Calu3 (cell line): Measurements from ENCODE around the gene SRP9. TPM values are rescaled to one million over a fixed set of nuclear protein-coding genes. Genes with fewer than 3 reads are reported as not detected.

ENCODE experiments used
- BruUV-seq: library from RNA; stranded (reverse); fragments of 400-500 nt; replicated peaks from 2 replicates; lab custom pipeline; 2021; lab: Mats Ljungman, UMichigan
- CTCF ChIA-PET: fragments of 300-600 bp; sonication (Branson Sonifier 250); formaldehyde crosslinking; loops from one replicate; lab custom pipeline; 2022; ENCODE audit warnings: antibody characterized with exemption; lab: Charles Lee
- DNase-seq: peaks from one replicate; pipeline ENCODE4 v3.0.0; 2022
- H3K27ac Mint-ChIP-seq: one replicate; pipeline ENCODE4 v1.8.0; 2022; ENCODE audit warnings: mixed read lengths; ENCODE audit not compliant: unreplicated experiment
- H3K27me3 Mint-ChIP-seq: one replicate; pipeline ENCODE4 v1.8.0; 2022; ENCODE audit warnings: mixed read lengths; ENCODE audit not compliant: unreplicated experiment
- H3K36me3 Mint-ChIP-seq: one replicate; pipeline ENCODE4 v1.8.0; 2022; ENCODE audit warnings: mild to moderate bottlenecking, moderate library complexity, mixed read lengths; ENCODE audit not compliant: insufficient read depth, unreplicated experiment
- H3K4me1 Mint-ChIP-seq: one replicate; pipeline ENCODE4 v1.8.0; 2022; ENCODE audit warnings: mild to moderate bottlenecking, low read depth, mixed read lengths; ENCODE audit not compliant: unreplicated experiment
- H3K4me3 Mint-ChIP-seq: one replicate; pipeline ENCODE4 v1.8.0; 2022; ENCODE audit warnings: mild to moderate bottlenecking, low read depth, moderate library complexity, mixed read lengths; ENCODE audit not compliant: unreplicated experiment
- H3K9me3 Mint-ChIP-seq: one replicate; pipeline ENCODE4 v1.8.0; 2022; ENCODE audit warnings: low read depth, mixed read lengths; ENCODE audit not compliant: unreplicated experiment
- CTCF ChIP-seq: fragments of 200-600 bp; IDR thresholded peaks from one replicate; pipeline ENCODE4 v1.8.0; 2022; ENCODE audit warnings: antibody characterized with exemption; ENCODE audit not compliant: unreplicated experiment
- intact Hi-C: fragments of 100-400 bp; cut with micrococcal nuclease; formaldehyde crosslinking; loops from one replicate; pipeline ENCODE4 v1.10.0; 2022; ENCODE audit not compliant: unreplicated experiment
- total RNA-seq: library from RNA; stranded (reverse); gene quantifications from 2 replicates; pipeline ENCODE4 v1.2.3, GENCODE V29; 2022

Gene SRP9
- total RNA-seq, 1 experiment from 2014 or later: 312 TPM

GRCh38 chr1:225770561-225771248, 6.9 kb upstream of the SRP9 start:
- no peak for TF ChIP-seq CTCF
- CTCF ChIA-PET: interaction anchor here (1.2 to 1.6 kb wide), 2 partner anchors 19 to 33 kb away, joined by 3 to 4 read pairs; no protein-coding TSS in a partner anchor
- intact Hi-C loops: loop anchor here (10.0 kb wide), 1 partner anchor 204 kb away; no protein-coding TSS in a partner anchor
- Mint-ChIP-seq H3K27me3 (no peaks in the 10 kb centered on the region), H3K4me3 (no peak overlapping the region), H3K27ac (no peak overlapping the region), H3K4me1 (peaks cover 72% of the 10 kb centered on the region), H3K36me3 (no peaks in the 10 kb centered on the region), H3K9me3 (no peaks in the 10 kb centered on the region)
- no TSS peak for BruUV-seq
- DNase-seq: no peak

GRCh38 chr1:225771661-225772322, 5.8 kb upstream of the SRP9 start:
- no peak for DNase-seq
- CTCF ChIA-PET: interaction anchor here (0.5 to 2.7 kb wide), 21 partner anchors 9 to 297 kb away, joined by 3 to 22 read pairs (median 5); partner anchors contain the start of genes ENAH and EPHX1
- Mint-ChIP-seq H3K4me3 (peak overlapping the region; percentile 35), H3K27me3 (no peaks in the 10 kb centered on the region), H3K4me1 (peaks cover 68% of the 10 kb centered on the region), H3K9me3 (no peaks in the 10 kb centered on the region), H3K36me3 (no peaks in the 10 kb centered on the region), H3K27ac (peak overlapping the region; percentile 61)
- intact Hi-C loops: loop anchor here (1.0 to 10.0 kb wide), 7 partner anchors 25 to 290 kb away; no protein-coding TSS in a partner anchor
- BruUV-seq: no TSS peak
- TF ChIP-seq CTCF: no peak

DNA sequence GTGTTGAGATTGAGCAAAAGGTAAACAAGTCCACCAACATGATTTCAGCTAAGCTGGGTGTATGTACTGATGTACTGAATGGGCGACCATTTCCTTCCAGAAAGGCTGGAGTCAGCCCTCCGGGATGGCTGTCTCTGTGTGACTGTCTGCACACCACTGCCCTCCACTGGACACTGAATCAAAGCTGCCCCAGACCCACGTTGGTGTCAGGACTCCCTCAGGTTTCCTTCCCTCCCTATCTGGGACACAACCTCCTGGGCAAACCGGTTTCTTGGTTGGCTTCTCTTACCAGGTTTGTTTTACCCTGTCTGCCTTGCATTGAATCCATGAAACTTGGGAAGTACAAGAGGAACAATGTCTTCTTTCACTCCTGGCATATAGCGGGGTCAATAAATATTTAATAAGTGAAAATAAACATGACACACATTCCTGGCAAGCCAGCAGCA, 5.3 kb upstream of the SRP9 start:
- peak overlapping the region; percentile 61 for H3K27ac Mint-ChIP-seq
- H3K27me3 Mint-ChIP-seq: no peaks in the 10 kb centered on the region

More for the DNA sequence above, 5.3 kb upstream of the SRP9 start:
- Mint-ChIP-seq H3K4me3 (peak overlapping the region; percentile 35), H3K4me1 (peaks cover 63% of the 10 kb centered on the region), H3K36me3 (no peaks in the 10 kb centered on the region), H3K9me3 (no peaks in the 10 kb centered on the region)
- no TSS peak for BruUV-seq
- peak; percentile 85 for TF ChIP-seq CTCF
- CTCF ChIA-PET: interaction anchor here (0.5 to 2.7 kb wide), 28 partner anchors 10 to 298 kb away, joined by 3 to 22 read pairs (median 6); partner anchors contain the start of genes ENAH, EPHX1 and TMEM63A
- peak; percentile 98 for DNase-seq
- intact Hi-C loops: loop anchor here (1.0 to 10.0 kb wide), 7 partner anchors 26 to 291 kb away; no protein-coding TSS in a partner anchor
